Fibroblast of lung (primary cell): ENCODE data around the gene VAMP1.

Source experiments
- CTCF ChIP-seq, 2 donors: IDR thresholded peaks in 1 of 2; conservative IDR thresholded peaks in 1 of 2; 1 replicate in 1 of 2; 2 replicates in 1 of 2; pipeline ENCODE4 v1.5.1; 2011 to 2012; ENCODE audit warnings: low read length in 2 of 2, control low read depth in 1 of 2, inconsistent platforms in 1 of 2, low read depth in 1 of 2, mild to moderate bottlenecking in 1 of 2
- EZH2 ChIP-seq: IDR thresholded peaks from 2 replicates; pipeline ENCODE4 v1.5.1; 2012; ENCODE audit warnings: low read length, control low read depth, mild to moderate bottlenecking; ENCODE audit errors: missing control alignments

DNA sequence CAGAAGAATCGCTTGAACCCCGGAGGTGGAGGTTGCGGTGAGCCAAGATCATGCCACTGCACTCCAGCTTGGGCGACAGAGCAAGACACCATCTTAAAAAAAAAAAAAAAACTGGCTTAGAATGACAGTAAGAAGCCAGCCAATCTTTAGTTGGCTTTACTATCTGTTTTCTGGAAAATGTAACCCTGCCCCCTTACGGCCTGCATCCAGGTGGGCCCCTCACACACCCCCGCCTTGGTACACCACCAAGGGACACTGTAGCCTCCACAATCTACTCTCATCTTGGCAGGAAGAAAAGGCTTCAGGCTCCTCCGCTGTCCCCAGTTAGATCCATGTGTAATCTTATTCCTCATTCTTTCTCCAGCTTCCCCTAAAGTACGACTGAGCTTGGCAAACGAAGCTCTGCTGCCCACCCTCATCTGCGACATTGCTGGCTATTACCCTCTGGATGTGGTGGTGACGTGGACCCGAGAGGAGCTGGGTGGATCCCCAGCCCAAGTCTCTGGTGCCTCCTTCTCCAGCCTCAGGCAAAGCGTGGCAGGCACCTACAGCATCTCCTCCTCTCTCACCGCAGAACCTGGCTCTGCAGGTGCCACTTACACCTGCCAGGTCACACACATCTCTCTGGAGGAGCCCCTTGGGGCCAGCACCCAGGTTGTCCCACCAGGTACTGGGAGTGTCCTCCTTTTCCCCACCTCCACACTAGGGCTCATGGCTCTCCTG is 12.0 kb downstream of the VAMP1 start:
- TF ChIP-seq CTCF (conservative IDR thresholded peaks at IDR 0.05 in 1 of 2, IDR thresholded peaks at IDR 0.05 in 1 of 2; ENCODE audit: low read depth in 1 of 2, low read length in 2 of 2) (no peak), EZH2 (no peak)
